ENCODE results near the gene EGFL6.
"Not testable (repeated sequence)": the region's sequence is repeated elsewhere in the genome, so short reads cannot be mapped to it uniquely, and the experiment has no call there.

The EGFL6 gene

DNA sequence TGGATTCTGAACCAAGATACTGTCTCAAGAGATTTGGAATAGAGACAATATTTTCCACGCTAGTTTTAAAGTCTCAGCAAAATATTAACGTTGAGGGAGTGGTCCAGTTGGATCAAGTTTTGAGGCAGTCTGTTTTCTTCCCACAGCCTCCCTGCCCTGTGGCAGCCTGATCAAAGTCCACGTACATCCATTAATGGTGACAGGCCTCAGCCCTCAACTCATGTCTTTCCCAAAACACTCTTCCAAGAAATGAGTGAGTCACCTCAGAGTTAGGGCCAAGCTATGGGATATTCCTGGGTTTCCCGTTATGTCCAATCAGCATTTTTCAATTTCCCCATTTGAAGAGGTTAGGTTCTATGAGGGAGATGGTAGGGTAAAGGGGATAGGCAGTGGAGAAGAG, 28.5 kb downstream of the EGFL6 start:
- DNase-seq (ENCODE audit: low read depth in 2 of 2), result no peak

DNA sequence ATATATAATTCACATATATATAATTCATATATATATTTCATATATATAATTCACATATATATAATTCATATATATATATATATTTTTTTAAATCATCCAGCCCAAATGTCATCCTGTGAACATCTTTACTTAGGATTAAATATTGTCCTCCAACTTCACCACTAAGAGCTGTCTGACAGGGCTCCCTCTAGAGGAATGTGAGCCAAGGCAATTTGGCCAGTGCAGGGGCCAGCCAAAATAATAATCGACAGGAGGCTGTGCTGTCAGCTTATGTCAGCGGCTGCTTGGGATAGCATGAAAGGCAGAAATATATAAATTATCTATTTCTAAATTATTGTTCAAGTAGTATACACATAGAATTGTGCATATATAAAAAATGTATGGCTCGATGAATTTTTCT, 29.5 kb downstream of the EGFL6 start:
- DNase-seq (ENCODE audit: low read depth in 2 of 2), result no peak

DNA sequence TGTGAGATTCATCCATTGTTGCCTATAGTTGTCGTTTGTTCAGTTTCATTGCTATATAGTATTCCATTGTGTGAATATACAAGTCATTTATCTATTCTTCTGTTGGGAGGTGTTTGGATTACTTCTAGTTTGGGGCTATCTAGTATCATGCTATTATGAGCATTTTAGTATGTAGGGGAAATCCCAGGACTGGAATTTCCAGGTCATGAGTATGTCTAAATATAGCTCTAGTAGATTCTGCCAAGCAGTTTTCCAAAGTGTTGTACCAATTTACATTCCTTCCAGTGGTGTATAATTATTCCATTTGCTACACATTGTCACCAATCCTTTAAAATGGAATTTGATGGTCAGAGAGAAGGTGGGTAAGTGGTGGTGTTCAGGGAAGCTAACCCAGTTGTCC, 30.1 kb downstream of the EGFL6 start:
- DNase-seq (ENCODE audit: low read depth in 2 of 2), result no peak

GRCh38 chrX:13605611-13606010, 36.2 kb downstream of the EGFL6 start:
- no peak for DNase-seq (ENCODE audit: low read depth in 2 of 2)

DNA sequence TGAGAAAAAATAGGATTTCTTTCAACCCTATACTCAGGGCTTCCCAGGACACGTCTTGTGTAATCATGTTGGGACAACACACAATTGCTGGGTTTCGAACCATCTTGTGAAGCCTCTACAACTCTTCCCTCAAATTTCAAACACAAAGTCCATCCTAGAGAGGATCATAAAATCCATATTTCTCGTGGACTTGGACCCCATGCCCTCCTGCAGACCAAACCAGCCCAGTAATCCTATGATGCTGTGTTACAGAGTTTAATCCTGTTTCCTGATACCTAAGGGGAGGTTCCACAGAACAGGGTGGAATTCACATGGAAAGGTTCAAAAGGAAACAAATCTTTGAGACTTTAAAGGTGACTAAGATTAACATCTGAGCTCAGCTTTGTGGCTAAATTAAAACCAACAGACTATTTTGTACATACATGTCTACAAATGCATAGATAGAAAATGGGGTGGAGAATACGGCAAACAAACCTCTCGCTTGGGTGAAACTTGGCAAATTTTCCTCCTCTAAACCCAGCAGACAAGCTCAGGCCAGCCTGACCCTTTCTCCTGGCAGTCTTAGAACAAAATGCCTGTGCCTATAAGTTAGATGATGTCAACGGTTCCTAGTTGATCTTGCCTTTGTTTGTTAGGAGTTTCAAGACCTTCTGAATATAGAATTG, 38.1 kb downstream of the EGFL6 start:
- DNase-seq (ENCODE audit: low read depth in 2 of 2), result no peak

DNA sequence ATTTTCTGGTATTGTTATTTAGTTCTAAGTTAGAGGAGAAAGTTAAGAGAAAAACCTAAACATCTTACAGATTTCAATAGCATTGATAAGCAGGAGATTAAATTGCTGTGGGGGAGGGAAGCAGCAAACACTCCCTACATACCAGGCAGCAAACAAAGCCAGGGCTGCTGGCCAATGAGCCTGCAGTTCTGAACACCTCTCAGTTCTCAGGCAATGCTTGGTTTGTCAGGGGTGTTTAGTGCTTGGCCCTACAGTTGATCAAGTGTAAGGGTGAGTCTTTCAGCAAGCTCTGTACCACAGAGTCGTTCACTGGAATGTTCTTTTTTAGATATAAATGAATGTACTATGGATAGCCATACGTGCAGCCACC, 38.6 kb downstream of the EGFL6 start:
- no peak for DNase-seq (ENCODE audit: low read depth in 2 of 2)

DNA sequence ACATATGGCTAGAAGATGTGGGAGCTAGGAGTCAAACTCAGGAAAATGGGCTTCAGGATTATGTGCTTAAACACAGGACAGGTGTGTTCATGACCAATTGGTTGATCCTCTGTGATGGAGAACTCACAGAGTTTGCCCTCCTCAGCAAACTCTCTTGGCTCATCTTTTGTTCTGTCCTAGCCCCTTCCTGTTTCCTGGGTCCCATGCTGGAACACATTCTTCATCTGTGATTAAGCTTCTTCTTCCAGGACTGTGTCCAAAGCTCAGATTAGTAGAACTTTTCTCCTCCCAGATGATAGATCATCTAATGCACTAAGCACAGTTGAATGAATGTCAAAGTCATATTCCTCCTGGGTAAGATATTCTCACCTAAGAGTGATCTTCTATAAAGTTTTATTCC, 44.8 kb downstream of the EGFL6 start:
- DNase-seq (ENCODE audit: low read depth in 2 of 2), result no peak

GRCh38 chrX:13620207-13620606, 50.8 kb downstream of the EGFL6 start:
- DNase-seq (ENCODE audit: low read depth in 2 of 2), result no peak

- DNase-seq (ENCODE audit: low read depth in 2 of 2), result no peak
Observed at GRCh38 chrX:13622401-13622964, 53.1 kb downstream of the EGFL6 start.

DNA sequence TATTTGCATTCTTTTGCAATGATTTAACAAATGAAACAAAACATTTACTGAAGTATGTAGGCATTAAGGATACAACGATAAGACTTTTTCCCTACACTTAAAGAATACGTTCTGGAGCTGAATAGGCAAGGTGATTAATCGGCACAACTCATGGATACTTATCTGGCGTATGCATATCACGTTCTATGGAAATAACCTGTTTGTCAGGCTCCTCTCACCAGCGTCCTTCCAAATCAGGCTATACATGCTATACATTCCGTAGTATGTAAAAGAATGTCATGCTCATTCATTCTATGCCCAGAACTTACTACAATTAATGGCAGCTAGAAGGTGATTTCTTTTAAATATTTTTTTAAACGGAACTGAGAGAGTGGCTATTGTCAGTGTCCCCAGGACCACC, 57.9 kb downstream of the EGFL6 start:
- DNase-seq (ENCODE audit: low read depth in 2 of 2), result no peak

- not testable (repeated sequence) for DNase-seq (ENCODE audit: low read depth in 2 of 2)
Observed at GRCh38 chrX:13637224-13637623, 67.8 kb downstream of the EGFL6 start.

DNA sequence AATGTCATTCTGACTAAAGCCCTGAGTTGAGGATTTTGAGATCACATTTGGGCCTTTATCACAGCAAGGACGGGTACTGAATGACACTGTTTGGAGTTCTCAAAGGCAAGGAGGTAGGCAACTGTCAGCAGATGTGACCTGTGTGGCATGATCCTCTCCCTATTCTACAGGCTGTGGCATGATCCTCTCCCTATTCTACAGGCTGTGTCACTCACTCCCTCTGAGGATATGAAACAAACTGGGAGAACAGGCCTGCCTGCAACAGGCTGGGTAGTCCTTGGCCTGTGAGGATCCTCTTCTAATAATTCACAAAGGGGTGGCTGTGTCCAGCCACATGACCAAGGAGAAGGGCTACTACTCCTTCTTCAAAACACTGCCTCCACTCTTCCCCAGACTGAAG, 68.6 kb downstream of the EGFL6 start:
- no peak for DNase-seq (ENCODE audit: low read depth in 2 of 2)

DNA sequence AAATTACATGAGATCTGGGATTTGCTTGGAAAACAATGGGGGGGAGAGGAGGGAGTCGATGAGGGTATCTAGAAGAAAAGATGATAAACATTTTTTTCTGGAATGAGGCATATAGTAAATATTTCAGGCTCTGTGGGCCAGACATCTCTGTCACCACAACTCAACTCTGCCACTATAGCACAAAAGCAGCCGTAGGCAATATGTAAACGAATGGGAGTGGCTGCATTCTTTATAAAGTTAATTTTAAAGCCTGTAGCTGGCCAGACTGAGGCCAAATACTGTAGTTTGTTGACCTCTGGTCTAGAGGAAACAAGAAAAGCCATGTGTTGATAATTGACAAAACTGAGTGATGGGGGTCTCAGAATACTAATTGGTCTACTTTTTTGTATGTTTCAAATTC, 69.4 kb downstream of the EGFL6 start:
- DNase-seq (ENCODE audit: low read depth in 2 of 2), result no peak

DNA sequence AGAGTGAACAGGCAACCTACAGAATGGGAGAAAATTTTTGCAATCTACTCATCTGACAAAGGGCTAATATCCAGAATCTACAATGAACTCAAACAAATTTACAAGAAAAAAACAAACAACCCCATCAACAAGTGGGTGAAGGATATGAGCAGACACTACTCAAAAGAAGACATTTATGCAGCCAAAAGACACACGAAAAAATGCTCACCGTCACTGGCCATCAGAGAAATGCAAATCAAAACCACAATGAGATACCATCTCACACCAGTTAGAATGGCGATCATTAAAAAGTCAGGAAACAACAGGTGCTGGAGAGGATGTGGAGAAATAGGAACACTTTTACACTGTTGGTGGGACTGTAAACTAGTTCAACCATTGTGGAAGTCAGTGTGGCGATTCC, 72.3 kb downstream of the EGFL6 start:
- not testable (repeated sequence) for DNase-seq (ENCODE audit: low read depth in 2 of 2)

GRCh38 chrX:13645464-13646153, 76.2 kb downstream of the EGFL6 start:
- DNase-seq (ENCODE audit: low read depth in 2 of 2), result no peak

DNA sequence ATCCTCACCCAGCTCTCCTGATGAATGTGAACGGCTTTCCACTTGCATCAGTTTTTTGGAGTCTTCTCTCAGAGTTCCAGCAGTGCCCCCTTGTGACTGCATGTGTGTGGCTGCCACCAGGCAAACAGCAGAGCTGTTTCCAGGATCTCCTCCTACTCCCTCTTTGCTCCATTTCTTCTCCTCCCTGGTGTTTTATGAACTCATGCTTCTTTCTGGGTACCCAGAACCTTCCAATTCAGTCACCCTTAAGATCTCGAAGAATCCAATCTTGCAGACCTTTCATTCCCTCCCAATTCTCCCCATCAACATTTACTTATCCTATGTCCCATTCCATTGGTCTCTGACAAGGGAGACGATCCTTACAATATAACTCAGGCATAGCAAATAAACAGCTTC, 76.8 kb downstream of the EGFL6 start:
- peak; percentile 8 to 14 for DNase-seq (ENCODE audit: low read depth in 2 of 2)

- DNase-seq (ENCODE audit: low read depth in 2 of 2), result peak; percentile 20 to 39
Observed at GRCh38 chrX:13647709-13648212, 78.4 kb downstream of the EGFL6 start.

DNA sequence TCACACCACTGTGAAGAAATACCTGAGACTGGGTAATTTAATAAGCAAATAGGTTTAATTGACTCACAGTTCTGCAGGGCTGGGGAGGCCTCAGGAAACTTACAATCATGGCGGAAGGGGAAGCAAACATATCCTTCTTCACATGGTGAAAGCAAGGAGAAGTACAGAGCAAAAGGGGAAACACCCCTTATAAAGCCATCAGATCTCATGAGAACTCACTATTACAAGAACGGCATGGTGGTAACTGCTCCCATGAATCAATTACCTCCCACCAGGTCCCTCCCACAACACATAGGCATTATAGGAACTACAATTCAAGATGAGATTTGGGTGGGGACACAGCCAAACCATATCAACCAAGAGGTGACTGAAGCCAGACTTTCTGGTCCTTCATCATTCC, 78.9 kb downstream of the EGFL6 start:
- DNase-seq (ENCODE audit: low read depth in 2 of 2), result not testable (repeated sequence)

DNA sequence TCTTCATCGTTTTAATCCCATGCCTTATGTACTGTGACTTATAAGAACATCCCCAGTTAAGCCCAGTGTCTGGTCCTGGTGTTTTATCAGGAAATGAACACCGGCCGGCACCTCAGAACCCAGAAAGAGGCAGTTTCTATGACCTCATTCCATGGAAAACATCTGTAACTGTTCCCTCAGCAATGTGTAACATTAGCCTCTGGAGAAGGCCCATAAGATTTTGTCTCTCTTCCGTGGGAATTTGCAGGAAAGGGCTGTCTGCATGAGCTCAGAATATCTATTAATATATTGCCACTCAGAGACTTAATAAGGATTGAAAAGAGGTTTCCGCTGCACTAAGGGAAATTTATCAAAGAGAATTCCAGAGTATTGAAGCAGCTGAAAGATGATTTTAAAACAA, 80.4 kb downstream of the EGFL6 start:
- no peak for DNase-seq (ENCODE audit: low read depth in 2 of 2)

GRCh38 chrX:13650318-13650717, 80.9 kb downstream of the EGFL6 start:
- DNase-seq (ENCODE audit: low read depth in 2 of 2), result no peak

DNA sequence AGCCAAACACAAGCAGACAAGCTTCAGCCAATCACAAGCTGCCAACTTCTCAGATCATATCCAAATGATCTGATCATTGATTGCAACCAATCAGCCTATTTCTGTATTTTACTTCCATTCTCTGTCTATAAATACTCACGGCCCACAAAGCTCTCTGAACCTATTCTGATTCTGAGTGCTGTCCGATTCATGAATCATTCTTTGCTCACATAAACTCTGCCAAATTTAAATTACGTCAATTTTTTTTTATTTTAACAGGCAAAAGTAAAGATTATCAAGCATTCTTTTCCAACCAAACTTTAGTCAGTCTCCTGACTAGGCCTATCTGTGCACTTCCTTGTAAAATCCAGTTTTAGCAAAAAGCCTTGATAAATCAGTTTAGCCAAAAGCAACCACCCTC, 81.7 kb downstream of the EGFL6 start:
- no peak for DNase-seq (ENCODE audit: low read depth in 2 of 2)

GRCh38 chrX:13652287-13652793, 82.9 kb downstream of the EGFL6 start:
- DNase-seq (ENCODE audit: low read depth in 2 of 2), result no peak

Measured in stimulated activated CD8-positive, alpha-beta memory T cell treated with anti-CD3 and anti-CD28 coated beads, Interleukin-2, amount 100 ng/mL, for 48 hours (primary cell).